Caco-2 (cell line): Measurements from ENCODE around the gene TPX2. TPM values are rescaled to one million over a fixed set of nuclear protein-coding genes. Genes with fewer than 3 reads are reported as not detected.

ENCODE experiments used
- BruUV-seq: library from RNA; stranded (reverse); fragments of 400-500 nt; replicated peaks from 2 replicates; lab custom pipeline; 2021; lab: Mats Ljungman, UMichigan
- CTCF ChIA-PET: fragments of 300-600 bp; sonication (Branson Sonifier 250); formaldehyde crosslinking; loops from one replicate; lab custom pipeline; 2022; ENCODE audit warnings: antibody characterized with exemption; lab: Charles Lee
- POLR2A ChIA-PET: fragments of 300-600 bp; sonication (Branson Sonifier 250); formaldehyde crosslinking; loops from one replicate; lab custom pipeline; 2022; ENCODE audit warnings: antibody characterized with exemption; lab: Charles Lee
- DNase-seq, 2 experiments: peaks; one replicate each; pipeline versions ENCODE4 v3.0.0 to v3.0.0-alpha.2; 2020 to 2022
- H3K27me3 ChIP-seq: replicated peaks from 2 replicates; pipeline ENCODE4 v1.6.0; 2011; ENCODE audit warnings: low read length; ENCODE audit not compliant: control insufficient read depth, insufficient read depth
- H3K36me3 ChIP-seq: 2 replicates; pipeline ENCODE4 v1.5.1; 2011; ENCODE audit warnings: low read length; ENCODE audit not compliant: control insufficient read depth, insufficient read depth
- H3K4me1 ChIP-seq: fragments of 250-450 bp; sonication (Bioruptor Pico); 2 replicates; pipeline ENCODE4 v1.5.1; 2020; ENCODE audit warnings: mild to moderate bottlenecking
- H3K4me3 ChIP-seq: 2 replicates; pipeline ENCODE4 v1.5.1; 2011; ENCODE audit warnings: low read depth, mild to moderate bottlenecking, control low read depth, low read length
- H3K9me3 ChIP-seq: fragments of 250-450 bp; sonication (Bioruptor Pico); 2 replicates; pipeline ENCODE4 v1.5.1; 2020; ENCODE audit warnings: mild to moderate bottlenecking, moderate library complexity
- H3K27ac Mint-ChIP-seq: one replicate; pipeline ENCODE4 v1.8.0; 2022; ENCODE audit warnings: mixed read lengths; ENCODE audit not compliant: unreplicated experiment
- H3K27me3 Mint-ChIP-seq: one replicate; pipeline ENCODE4 v1.8.0; 2022; ENCODE audit warnings: mixed read lengths; ENCODE audit not compliant: insufficient read depth, unreplicated experiment
- H3K36me3 Mint-ChIP-seq: one replicate; pipeline ENCODE4 v1.8.0; 2022; ENCODE audit warnings: mild to moderate bottlenecking, mixed read lengths; ENCODE audit not compliant: insufficient read depth, unreplicated experiment
- H3K4me1 Mint-ChIP-seq: one replicate; pipeline ENCODE4 v1.8.0; 2022; ENCODE audit warnings: low read depth, mixed read lengths; ENCODE audit not compliant: unreplicated experiment
- H3K4me3 Mint-ChIP-seq: one replicate; pipeline ENCODE4 v1.8.0; 2022; ENCODE audit warnings: mild to moderate bottlenecking, moderate library complexity, mixed read lengths; ENCODE audit not compliant: unreplicated experiment
- H3K9me3 Mint-ChIP-seq: one replicate; pipeline ENCODE4 v1.8.0; 2022; ENCODE audit warnings: mixed read lengths; ENCODE audit not compliant: unreplicated experiment
- intact Hi-C: fragments of 100-400 bp; cut with micrococcal nuclease; formaldehyde crosslinking; loops from one replicate; pipeline ENCODE4 v1.10.0; 2022; ENCODE audit not compliant: unreplicated experiment
- total RNA-seq: library from RNA; stranded (reverse); gene quantifications from 2 replicates; pipeline ENCODE4 v1.2.3, GENCODE V29; 2022
- TF ChIP-seq, protein P1 (sequence below), 2 experiments: fragments of 200-600 bp in 1 of 2; IDR thresholded peaks; 1 replicate in 1 of 2; 2 replicates in 1 of 2; pipeline versions ENCODE4 v1.5.1 to v1.8.0; 2011 to 2022; ENCODE audit warnings: antibody characterized with exemption in 1 of 2, control low read depth in 1 of 2, inconsistent platforms in 1 of 2, low read depth in 1 of 2, low read length in 1 of 2, mild to moderate bottlenecking in 1 of 2, moderate library complexity in 1 of 2; ENCODE audit not compliant: insufficient read depth in 1 of 2, severe bottlenecking in 1 of 2, unreplicated experiment in 1 of 2

TPX2 gene
- total RNA-seq, 1 experiment from 2014 or later, result 237 TPM

DNA sequence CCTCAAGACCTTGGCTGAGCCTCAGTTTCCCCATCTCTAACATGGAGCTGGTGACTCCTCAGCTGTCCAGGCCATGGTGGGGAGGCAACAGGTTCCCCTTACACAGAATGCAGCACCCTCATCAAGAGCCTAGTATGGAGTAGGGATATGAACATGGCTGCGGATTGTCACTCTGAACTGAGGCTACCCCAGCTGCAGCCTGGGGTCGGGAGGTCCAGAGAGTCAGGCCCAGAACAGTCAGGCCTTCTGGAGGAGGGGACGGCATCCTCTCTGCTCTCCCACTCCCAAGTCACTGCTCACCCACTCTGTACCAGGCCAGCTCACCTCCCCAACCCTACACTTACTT is 107.7 kb downstream of the TPX2 start:
- Histone ChIP-seq H3K27me3 (peaks cover 10% of the 10 kb centered on the region), H3K4me1 (peaks cover 7% of the 10 kb centered on the region; the same call in 1 of the 2 replicates), H3K9me3 (no peaks in the 10 kb centered on the region), H3K36me3 (no peaks in the 10 kb centered on the region), H3K4me3 (no peak overlapping the region)
- no TSS peak for BruUV-seq
- H3K27me3 Mint-ChIP-seq, result peaks cover 18% of the 10 kb centered on the region
- H3K9me3 Mint-ChIP-seq, result no peaks in the 10 kb centered on the region
- H3K36me3 Mint-ChIP-seq, result no peaks in the 10 kb centered on the region
- TF ChIP-seq, protein P1, sequence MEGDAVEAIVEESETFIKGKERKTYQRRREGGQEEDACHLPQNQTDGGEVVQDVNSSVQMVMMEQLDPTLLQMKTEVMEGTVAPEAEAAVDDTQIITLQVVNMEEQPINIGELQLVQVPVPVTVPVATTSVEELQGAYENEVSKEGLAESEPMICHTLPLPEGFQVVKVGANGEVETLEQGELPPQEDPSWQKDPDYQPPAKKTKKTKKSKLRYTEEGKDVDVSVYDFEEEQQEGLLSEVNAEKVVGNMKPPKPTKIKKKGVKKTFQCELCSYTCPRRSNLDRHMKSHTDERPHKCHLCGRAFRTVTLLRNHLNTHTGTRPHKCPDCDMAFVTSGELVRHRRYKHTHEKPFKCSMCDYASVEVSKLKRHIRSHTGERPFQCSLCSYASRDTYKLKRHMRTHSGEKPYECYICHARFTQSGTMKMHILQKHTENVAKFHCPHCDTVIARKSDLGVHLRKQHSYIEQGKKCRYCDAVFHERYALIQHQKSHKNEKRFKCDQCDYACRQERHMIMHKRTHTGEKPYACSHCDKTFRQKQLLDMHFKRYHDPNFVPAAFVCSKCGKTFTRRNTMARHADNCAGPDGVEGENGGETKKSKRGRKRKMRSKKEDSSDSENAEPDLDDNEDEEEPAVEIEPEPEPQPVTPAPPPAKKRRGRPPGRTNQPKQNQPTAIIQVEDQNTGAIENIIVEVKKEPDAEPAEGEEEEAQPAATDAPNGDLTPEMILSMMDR (IDR thresholded peaks at IDR 0.05; ENCODE audit: insufficient read depth in 1 of 2, low read depth in 1 of 2, low read length in 1 of 2, severe bottlenecking in 1 of 2, unreplicated experiment in 1 of 2), result peak in 1 of 2 experiments; percentile 1
- intact Hi-C loops, result loop anchor here (1.0 kb wide), 1 partner anchor 23 kb away; no protein-coding TSS in a partner anchor
- POLR2A ChIA-PET, result no interaction called here
- H3K27ac Mint-ChIP-seq, result no peak overlapping the region
- no peaks in the 10 kb centered on the region for H3K4me1 Mint-ChIP-seq
- CTCF ChIA-PET, result interaction anchor here (0.6 to 2.5 kb wide), 23 partner anchors 9 to 234 kb away, joined by 3 to 14 read pairs (median 5); partner anchors contain the start of gene PDRG1
- H3K4me3 Mint-ChIP-seq, result no peak overlapping the region
- DNase-seq, result no peak

DNA sequence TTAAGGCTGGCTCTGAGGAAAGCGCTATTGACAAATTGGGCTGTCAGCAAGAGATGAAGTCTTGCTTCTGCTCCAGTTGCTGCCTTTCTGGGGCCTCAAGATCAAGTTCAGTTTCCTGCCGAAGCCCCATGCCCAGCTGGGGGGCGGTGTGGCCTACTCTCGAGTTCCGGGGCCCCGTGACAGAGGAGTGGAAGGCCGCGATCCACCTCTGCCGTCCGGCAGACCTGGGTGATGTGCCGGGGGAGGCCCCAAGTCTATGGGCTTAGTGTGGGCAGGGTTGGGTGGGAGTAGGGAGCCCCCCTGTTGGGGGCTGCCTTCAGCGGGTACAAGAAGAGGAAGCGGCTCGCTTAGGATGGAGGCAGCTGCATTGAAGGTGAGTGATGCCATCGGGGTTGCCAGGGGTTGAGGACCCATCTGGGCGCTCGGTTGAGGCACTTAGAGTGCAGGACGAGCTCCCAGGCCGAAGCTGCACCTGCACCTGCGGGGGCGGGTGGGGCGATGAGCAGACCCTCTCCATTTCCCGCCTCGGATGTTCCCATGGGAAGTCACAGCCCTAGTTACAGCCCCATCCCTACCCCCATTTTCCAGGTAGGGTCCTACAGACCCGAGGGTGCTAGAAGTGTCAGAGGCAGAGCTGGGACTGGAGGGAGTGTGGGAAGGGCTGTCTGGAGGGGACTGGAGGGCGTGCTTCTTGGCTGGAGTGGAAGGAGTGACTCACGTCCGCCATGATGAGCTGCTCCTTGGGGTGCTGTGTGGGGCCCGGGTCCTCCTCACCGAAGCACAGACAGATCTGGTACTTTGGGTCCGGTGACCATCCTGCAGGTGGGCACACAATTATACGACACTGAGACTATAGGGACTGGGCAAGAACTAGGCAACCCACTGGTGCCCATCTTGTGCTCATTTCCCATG is 109.3 kb downstream of the TPX2 start:
- H3K27ac Mint-ChIP-seq, result no peak overlapping the region
- peaks cover 18% of the 10 kb centered on the region for H3K27me3 Mint-ChIP-seq
- ChIA-PET POLR2A (no interaction called here), CTCF (interaction anchor here (0.7 to 2.0 kb wide), 4 partner anchors 25 to 236 kb away, joined by 3 to 5 read pairs (median 4); partner anchors contain the start of gene PDRG1)
- Histone ChIP-seq H3K9me3 (no peaks in the 10 kb centered on the region), H3K4me3 (no peak overlapping the region), H3K4me1 (peaks cover 7% of the 10 kb centered on the region; the same call in 1 of the 2 replicates), H3K36me3 (no peaks in the 10 kb centered on the region), H3K27me3 (peaks cover 11% of the 10 kb centered on the region)
- TF ChIP-seq, protein P1 (IDR thresholded peaks at IDR 0.05; ENCODE audit: insufficient read depth in 1 of 2, low read depth in 1 of 2, low read length in 1 of 2, severe bottlenecking in 1 of 2, unreplicated experiment in 1 of 2), result no peak
- no peaks in the 10 kb centered on the region for H3K4me1 Mint-ChIP-seq
- no TSS peak for BruUV-seq
- intact Hi-C loops, result no loop called here
- no peaks in the 10 kb centered on the region for H3K36me3 Mint-ChIP-seq
- H3K9me3 Mint-ChIP-seq, result no peaks in the 10 kb centered on the region
- DNase-seq, result no peak
- no peak overlapping the region for H3K4me3 Mint-ChIP-seq

DNA sequence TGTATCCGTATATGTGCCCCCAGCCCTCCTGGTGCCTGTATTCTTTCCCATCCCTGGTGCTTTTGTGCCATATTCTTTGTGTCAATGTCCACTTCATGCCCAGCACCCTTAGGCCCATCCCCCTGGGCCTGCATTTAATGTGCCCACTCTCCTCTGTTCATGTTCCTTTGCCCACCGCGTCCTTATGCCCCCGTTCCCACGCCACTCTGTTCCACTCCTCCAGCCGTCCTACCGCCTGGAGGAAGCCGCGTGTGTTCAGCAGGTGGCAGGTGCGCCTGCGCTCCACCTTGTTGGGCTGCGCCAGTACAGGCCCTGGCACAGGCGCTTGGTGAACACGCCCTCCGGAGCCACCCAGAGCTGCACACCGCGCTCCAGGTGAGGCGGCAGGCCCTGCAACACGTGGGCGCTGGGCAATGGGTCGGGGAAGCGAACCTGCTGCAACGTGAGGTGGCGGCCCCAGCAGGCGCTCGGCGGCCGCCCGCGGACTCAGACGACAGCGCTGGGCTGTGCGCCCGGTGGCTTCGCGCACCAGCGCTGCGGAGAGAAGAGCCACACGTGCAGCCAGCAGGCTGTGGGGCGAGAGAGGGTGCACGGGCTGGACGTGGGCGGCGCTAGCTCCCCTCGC is 110.3 kb downstream of the TPX2 start:
- TF ChIP-seq, protein P1 (IDR thresholded peaks at IDR 0.05; ENCODE audit: insufficient read depth in 1 of 2, low read depth in 1 of 2, low read length in 1 of 2, severe bottlenecking in 1 of 2, unreplicated experiment in 1 of 2), result no peak
- H3K4me3 ChIP-seq, result no peak overlapping the region
- H3K4me1 Mint-ChIP-seq, result no peaks in the 10 kb centered on the region
- intact Hi-C loops, result no loop called here
- no peak overlapping the region for H3K4me3 Mint-ChIP-seq
- no peak overlapping the region for H3K27ac Mint-ChIP-seq
- no peaks in the 10 kb centered on the region for H3K9me3 ChIP-seq
- no peaks in the 10 kb centered on the region for H3K36me3 Mint-ChIP-seq
- no peaks in the 10 kb centered on the region for H3K9me3 Mint-ChIP-seq
- H3K27me3 ChIP-seq, result peaks cover 11% of the 10 kb centered on the region
- peaks cover 7% of the 10 kb centered on the region; the same call in 1 of the 2 replicates for H3K4me1 ChIP-seq
- peaks cover 18% of the 10 kb centered on the region for H3K27me3 Mint-ChIP-seq
- no TSS peak for BruUV-seq
- POLR2A ChIA-PET, result interaction anchor here (0.7 kb wide), 1 partner anchor 102 kb away, joined by 3 read pairs; no protein-coding TSS in a partner anchor
- CTCF ChIA-PET, result interaction anchor here (0.6 to 4.2 kb wide), 7 partner anchors 11 to 260 kb away, joined by 3 to 41 read pairs (median 5); partner anchors contain the start of gene PDRG1
- no peaks in the 10 kb centered on the region for H3K36me3 ChIP-seq
- peak in 1 of 2 experiments; percentile 42 for DNase-seq
